ENCODE data around the gene MCTP1. TPM values are rescaled to one million over a fixed set of nuclear protein-coding genes. Genes with fewer than 3 reads are reported as not detected.

The MCTP1 gene
- polyA plus RNA-seq, 12 donors = 6.1 to 17.2 (median 10.6) TPM; not detected in 1

GRCh38 chr5:94658272-94658671 is 626.6 kb downstream of the MCTP1 start:
- DNase-seq = no peak

Other genes with a start within 250 kb of the MCTP1 start
- 10 to 100 TPM in 4 of 12 donors, 1 to 10 TPM in 7, not detected in 1; 3.5 to 16.6 (median 8.3) TPM for gene FAM81B, start 106.3 kb upstream of the MCTP1 start, polyA plus RNA-seq (ENCODE audit: insufficient read length in 12 of 12)